Adrenal gland (tissue), 5 donors: Measurements from ENCODE around the gene MRPL38.
"Not testable (repeated sequence)": the region's sequence is repeated elsewhere in the genome, so short reads cannot be mapped to it uniquely, and the experiment has no call there.

ENCODE experiments used
- POLR2A ChIP-seq, 2 donors: fragments of 450-650 bp; IDR thresholded peaks; one replicate each; pipeline ENCODE4 v1.6.1; 2017; ENCODE audit warnings: antibody characterized with exemption in 2 of 2, mild to moderate bottlenecking in 2 of 2, moderate library complexity in 1 of 2
- TF ChIP-seq, protein P1 (sequence below), 6 experiments: fragments of 450-650 bp in 4 of 6; fragments of 200-600 bp in 2 of 6; sonication (generic) in 1 of 6; IDR thresholded peaks; 1 replicate in 5 of 6; 2 replicates in 1 of 6; pipeline versions ENCODE4 v1.5.1 to v1.8.0; 2016 to 2021; ENCODE audit warnings: antibody characterized with exemption in 6 of 6, mild to moderate bottlenecking in 2 of 6, moderate library complexity in 1 of 6
- donor health status: DM: no; HTN: no; CAD: no.

- TF ChIP-seq, protein P1, sequence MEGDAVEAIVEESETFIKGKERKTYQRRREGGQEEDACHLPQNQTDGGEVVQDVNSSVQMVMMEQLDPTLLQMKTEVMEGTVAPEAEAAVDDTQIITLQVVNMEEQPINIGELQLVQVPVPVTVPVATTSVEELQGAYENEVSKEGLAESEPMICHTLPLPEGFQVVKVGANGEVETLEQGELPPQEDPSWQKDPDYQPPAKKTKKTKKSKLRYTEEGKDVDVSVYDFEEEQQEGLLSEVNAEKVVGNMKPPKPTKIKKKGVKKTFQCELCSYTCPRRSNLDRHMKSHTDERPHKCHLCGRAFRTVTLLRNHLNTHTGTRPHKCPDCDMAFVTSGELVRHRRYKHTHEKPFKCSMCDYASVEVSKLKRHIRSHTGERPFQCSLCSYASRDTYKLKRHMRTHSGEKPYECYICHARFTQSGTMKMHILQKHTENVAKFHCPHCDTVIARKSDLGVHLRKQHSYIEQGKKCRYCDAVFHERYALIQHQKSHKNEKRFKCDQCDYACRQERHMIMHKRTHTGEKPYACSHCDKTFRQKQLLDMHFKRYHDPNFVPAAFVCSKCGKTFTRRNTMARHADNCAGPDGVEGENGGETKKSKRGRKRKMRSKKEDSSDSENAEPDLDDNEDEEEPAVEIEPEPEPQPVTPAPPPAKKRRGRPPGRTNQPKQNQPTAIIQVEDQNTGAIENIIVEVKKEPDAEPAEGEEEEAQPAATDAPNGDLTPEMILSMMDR (IDR thresholded peaks at IDR 0.05): not testable (repeated sequence)
- TF ChIP-seq POLR2A (IDR thresholded peaks at IDR 0.05): not testable (repeated sequence)
Measured at GRCh38 chr17:75859358-75859757, 45.3 kb downstream of the MRPL38 start.
